NCI-H2227 (cell line): ENCODE measurements around the gene DPF1.

Experiments used
- DNase-seq: peaks from one replicate; lab custom pipeline; 2025; ENCODE audit not compliant: unreplicated experiment; lab: John Stamatoyannopoulos, UW

DPF1 gene

DNA sequence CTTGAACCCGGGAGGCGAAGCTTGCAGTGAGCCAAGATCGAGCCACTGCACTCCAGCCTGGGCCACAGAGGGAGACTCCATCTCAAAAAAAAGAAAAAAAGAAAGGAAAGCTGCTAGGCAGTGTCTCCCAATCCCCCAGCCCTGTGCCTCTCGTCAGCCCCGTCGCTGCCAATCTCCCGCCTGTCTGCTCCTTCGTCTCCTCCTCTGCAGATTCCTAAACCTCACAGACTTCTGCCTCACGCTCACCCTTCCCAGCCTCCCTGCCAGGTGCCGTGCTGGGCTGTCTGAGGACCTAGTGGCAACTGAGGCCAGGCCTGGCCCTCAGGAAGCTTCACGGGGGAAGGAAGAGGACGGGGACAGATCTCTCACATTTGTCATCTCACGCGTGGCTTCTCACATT is 21.5 kb downstream of the DPF1 start:
- no peak for DNase-seq

GRCh38 chr19:38201731-38202130 is 22.3 kb downstream of the DPF1 start:
- DNase-seq: no peak

- DNase-seq: no peak
Observed at GRCh38 chr19:38199340-38199739, 24.7 kb downstream of the DPF1 start.

GRCh38 chr19:38197937-38198704 is 25.9 kb downstream of the DPF1 start:
- DNase-seq: no peak

DNA sequence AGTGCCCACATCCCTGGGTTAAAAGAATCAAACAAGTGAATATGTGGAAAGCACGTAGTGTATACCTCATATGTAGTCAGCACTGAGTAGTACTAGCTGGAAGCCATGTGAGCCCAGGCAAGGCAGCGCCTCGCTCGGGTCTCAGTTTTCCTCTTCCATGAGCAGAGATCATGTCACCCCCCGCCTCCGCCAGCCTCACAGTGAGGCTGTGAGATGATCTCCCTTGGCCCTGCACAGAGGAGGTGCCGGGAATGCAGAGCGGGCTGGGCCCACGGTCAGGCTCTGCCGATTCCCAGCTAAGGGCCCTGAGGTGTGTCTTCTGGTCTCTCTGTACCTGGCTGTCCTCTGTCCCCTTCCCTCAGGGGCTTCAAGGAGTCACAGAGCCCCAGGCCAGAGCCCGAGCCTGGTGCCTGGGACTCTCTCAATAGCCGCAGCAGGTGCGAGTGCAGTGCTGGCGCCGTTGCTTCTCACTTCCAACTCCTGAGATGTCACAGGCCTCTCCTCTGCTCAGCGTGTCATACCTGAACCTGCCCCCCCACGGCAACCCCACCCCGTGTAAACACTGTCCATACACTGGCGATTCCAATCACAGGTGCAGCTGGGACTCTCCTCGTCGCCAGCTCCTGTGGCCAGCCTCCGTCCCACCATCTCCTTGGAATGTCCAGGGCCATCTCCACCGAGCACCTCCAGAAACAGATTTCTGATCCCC is 26.9 kb downstream of the DPF1 start:
- no peak for DNase-seq

- no peak for DNase-seq
Observed at GRCh38 chr19:38196245-38196837, 27.7 kb downstream of the DPF1 start.

- DNase-seq: no peak
Observed at GRCh38 chr19:38195237-38195636, 28.8 kb downstream of the DPF1 start.

DNA sequence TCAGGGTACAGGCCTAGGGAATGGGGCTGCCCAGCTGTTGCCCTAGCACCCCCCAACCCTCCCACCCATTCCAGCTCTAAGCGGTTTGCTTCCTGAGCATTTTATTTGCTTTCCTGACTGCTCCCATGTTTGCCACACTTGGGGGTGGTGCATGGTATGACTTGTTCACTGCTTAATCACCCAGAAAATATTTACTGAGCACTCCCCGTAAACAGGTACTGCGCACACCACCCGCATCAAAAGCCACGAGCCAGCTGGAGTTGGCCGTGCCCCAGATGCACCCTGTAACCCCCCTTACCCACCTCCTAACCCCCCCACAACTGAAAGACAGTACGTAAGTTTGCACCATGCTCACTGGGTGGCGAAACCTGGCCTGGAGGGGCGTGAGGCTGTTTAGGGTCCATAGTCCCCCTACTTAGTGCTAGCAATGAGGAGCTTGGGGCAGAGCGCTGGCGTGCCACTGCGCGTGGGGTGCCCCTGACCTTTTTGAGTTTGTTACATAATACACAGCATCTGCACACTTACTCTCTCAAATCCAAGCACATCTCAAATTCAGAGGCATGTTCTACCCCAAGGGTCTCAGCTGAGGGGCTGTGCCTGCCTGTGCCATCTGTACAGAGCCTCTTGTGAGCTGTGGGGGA is 29.8 kb downstream of the DPF1 start:
- DNase-seq: no peak

DNA sequence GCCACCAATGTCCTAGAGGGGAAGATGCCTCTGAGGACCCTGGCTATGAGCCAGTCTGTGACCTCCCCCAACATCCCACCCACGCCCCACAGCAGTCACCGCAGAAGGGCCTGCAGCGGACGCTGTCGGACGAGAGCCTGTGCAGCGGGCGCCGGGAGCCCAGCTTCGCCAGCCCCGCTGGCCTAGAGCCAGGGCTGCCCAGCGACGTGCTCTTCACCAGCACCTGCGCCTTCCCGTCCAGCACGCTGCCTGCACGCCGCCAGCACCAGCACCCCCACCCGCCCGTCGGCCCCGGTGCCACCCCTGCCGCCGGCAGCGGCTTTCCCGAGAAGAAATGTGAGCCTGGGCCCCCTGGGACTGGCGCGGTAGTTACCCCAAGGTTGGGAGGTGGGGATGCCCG is 30.6 kb downstream of the DPF1 start:
- no peak for DNase-seq

GRCh38 chr19:38191747-38192146 is 32.3 kb downstream of the DPF1 start:
- DNase-seq: no peak

GRCh38 chr19:38190793-38191192 is 33.2 kb downstream of the DPF1 start:
- no peak for DNase-seq

- DNase-seq: no peak
Observed at GRCh38 chr19:38190061-38190460, 34.0 kb downstream of the DPF1 start.

GRCh38 chr19:38185562-38185961 is 38.5 kb downstream of the DPF1 start:
- DNase-seq: no peak

DNA sequence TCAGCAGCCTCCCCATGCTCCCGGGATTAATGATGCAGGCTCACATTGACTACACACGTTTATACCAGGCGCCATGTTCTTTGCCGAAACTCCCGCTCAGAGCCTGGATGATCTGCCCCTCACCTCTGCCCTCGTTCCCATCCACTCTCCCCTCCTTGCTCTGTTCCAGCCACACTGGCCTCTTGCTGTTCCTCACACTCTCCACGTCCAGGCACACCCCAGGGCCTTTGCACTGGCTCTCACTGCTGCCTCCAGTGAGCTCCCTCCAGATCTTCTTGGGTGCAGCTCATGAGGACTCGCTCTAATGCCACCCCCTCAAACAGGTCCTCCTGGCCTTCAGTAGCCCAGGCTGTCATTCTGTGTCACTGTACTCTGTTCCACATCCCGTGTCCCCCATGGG is 39.2 kb downstream of the DPF1 start:
- DNase-seq: no peak

GRCh38 chr19:38183251-38183897 is 40.6 kb downstream of the DPF1 start:
- DNase-seq: peak; percentile 68

GRCh38 chr19:38182536-38183210 is 41.3 kb downstream of the DPF1 start:
- no peak for DNase-seq

- DNase-seq: no peak
Observed at GRCh38 chr19:38180071-38180470, 44.0 kb downstream of the DPF1 start.

- no peak for DNase-seq
Observed at GRCh38 chr19:38175422-38175821, 48.6 kb downstream of the DPF1 start.

- DNase-seq: peak; percentile 75
Observed at GRCh38 chr19:38173291-38174041, 50.6 kb downstream of the DPF1 start.

- no peak for DNase-seq
Observed at GRCh38 chr19:38172001-38172400, 52.0 kb downstream of the DPF1 start.
